22Rv1 (cell line): ENCODE measurements around the gene HSD17B1.

ENCODE experiments used
- H3K27ac ChIP-seq: fragments of 450-650 bp; 2 replicates; pipeline ENCODE4 v1.5.1; 2017
- CTCF ChIP-seq: fragments of 450-650 bp; IDR thresholded peaks from 2 replicates; pipeline ENCODE4 v1.5.1; 2017; ENCODE audit warnings: mild to moderate bottlenecking
- ZFX ChIP-seq: fragments of 450-650 bp; IDR thresholded peaks from 2 replicates; pipeline ENCODE4 v1.6.1; 2017; ENCODE audit warnings: antibody characterized with exemption, borderline replicate concordance

The HSD17B1 gene

GRCh38 chr17:42519546-42520491, 32.9 kb upstream of the HSD17B1 start:
- no peak for TF ChIP-seq ZFX
- no peak for TF ChIP-seq CTCF
- H3K27ac ChIP-seq = peak overlapping the region; percentile 7; the same call in 1 of the 2 replicates

GRCh38 chr17:42520540-42520951, 32.2 kb upstream of the HSD17B1 start:
- H3K27ac ChIP-seq = no peak overlapping the region

GRCh38 chr17:42521036-42521435, 31.7 kb upstream of the HSD17B1 start:
- H3K27ac ChIP-seq = no peak overlapping the region

More at GRCh38 chr17:42520540-42520951, 32.2 kb upstream of the HSD17B1 start:
- peak; percentile 35 for TF ChIP-seq CTCF
- no peak for TF ChIP-seq ZFX

GRCh38 chr17:42521666-42522262, 31.0 kb upstream of the HSD17B1 start:
- no peak overlapping the region for H3K27ac ChIP-seq
- no peak for TF ChIP-seq CTCF
- TF ChIP-seq ZFX = no peak

More at GRCh38 chr17:42521036-42521435, 31.7 kb upstream of the HSD17B1 start:
- TF ChIP-seq ZFX = no peak
- TF ChIP-seq CTCF = no peak

- TF ChIP-seq ZFX = no peak
- no peak overlapping the region for H3K27ac ChIP-seq
Measured at GRCh38 chr17:42522263-42522790, 30.4 kb upstream of the HSD17B1 start.

- TF ChIP-seq ZFX = no peak
- no peak for TF ChIP-seq CTCF
- no peak overlapping the region for H3K27ac ChIP-seq
Measured at GRCh38 chr17:42522798-42523278, 29.9 kb upstream of the HSD17B1 start.

GRCh38 chr17:42525221-42525620, 27.5 kb upstream of the HSD17B1 start:
- H3K27ac ChIP-seq = no peak overlapping the region
- no peak for TF ChIP-seq CTCF
- TF ChIP-seq ZFX = no peak
